Fibroblast of villous mesenchyme (primary cell): ENCODE measurements around the gene TTC7B. TPM values are rescaled to one million over a fixed set of nuclear protein-coding genes. Genes with fewer than 3 reads are reported as not detected.

Experiments used
- DNase-seq: peaks from one replicate; pipeline ENCODE4 v3.0.0-alpha.2; 2010; ENCODE audit warnings: low read depth
- H3K4me3 ChIP-seq: 2 replicates; pipeline ENCODE4 v1.5.1; 2011; ENCODE audit warnings: low read depth, mild to moderate bottlenecking, low read length
- total RNA-seq: library from RNA; depleted of rRNA; stranded (reverse); fragments of >200 nt; gene quantifications from 2 replicates; pipeline ENCODE4 v1.2.3, GENCODE V29; 2012
- TF ChIP-seq, protein P1 (sequence below): IDR thresholded peaks from 2 replicates; pipeline ENCODE4 v1.5.1; 2012; ENCODE audit warnings: low read depth, mild to moderate bottlenecking, low read length; ENCODE audit not compliant: insufficient read depth

The TTC7B gene
- total RNA-seq, 1 donor: 16.8 TPM

DNA sequence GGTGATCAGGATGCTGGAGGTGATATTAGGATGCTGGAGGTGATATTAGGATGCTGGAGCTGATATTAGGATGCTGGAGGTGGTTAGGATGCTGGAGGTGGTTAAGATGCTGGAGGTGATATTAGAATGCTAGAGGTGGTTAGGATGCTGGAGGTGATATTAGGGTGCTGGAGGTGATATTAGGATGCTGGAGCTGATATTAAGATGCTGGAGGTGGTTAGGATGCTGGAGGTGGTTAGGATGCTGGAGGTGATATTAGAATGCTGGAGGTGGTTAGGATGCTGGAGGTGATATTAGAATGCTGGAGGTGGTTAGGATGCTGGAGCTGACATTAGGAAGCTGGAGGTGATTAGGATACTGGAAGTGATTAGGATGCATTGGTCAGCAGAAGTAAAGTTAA, 318.0 kb downstream of the TTC7B start:
- TF ChIP-seq, protein P1, sequence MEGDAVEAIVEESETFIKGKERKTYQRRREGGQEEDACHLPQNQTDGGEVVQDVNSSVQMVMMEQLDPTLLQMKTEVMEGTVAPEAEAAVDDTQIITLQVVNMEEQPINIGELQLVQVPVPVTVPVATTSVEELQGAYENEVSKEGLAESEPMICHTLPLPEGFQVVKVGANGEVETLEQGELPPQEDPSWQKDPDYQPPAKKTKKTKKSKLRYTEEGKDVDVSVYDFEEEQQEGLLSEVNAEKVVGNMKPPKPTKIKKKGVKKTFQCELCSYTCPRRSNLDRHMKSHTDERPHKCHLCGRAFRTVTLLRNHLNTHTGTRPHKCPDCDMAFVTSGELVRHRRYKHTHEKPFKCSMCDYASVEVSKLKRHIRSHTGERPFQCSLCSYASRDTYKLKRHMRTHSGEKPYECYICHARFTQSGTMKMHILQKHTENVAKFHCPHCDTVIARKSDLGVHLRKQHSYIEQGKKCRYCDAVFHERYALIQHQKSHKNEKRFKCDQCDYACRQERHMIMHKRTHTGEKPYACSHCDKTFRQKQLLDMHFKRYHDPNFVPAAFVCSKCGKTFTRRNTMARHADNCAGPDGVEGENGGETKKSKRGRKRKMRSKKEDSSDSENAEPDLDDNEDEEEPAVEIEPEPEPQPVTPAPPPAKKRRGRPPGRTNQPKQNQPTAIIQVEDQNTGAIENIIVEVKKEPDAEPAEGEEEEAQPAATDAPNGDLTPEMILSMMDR: no peak
- DNase-seq: no peak
- no peak overlapping the region for H3K4me3 ChIP-seq

DNA sequence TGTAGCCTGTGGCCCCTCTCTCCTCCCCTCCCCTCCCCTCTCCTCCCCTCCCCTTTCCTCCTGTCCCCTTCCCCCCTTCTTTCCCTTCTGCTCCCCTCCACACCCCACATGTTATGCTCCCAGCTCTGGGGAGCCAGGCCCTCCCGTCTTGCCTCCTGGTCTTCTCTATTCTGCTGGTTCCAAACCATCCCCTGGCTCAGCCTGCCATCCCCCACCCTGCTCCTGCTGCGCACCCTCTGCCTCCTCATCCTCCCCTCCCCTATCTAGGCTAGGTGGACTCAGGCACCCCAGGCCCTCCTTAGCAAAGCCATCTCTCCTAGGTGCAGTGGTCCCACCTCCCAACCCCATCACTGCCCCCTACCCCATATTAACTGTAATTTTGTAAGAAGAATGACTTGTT, 319.9 kb downstream of the TTC7B start:
- TF ChIP-seq, protein P1: no peak
- H3K4me3 ChIP-seq: no peak overlapping the region
- no peak for DNase-seq

DNA sequence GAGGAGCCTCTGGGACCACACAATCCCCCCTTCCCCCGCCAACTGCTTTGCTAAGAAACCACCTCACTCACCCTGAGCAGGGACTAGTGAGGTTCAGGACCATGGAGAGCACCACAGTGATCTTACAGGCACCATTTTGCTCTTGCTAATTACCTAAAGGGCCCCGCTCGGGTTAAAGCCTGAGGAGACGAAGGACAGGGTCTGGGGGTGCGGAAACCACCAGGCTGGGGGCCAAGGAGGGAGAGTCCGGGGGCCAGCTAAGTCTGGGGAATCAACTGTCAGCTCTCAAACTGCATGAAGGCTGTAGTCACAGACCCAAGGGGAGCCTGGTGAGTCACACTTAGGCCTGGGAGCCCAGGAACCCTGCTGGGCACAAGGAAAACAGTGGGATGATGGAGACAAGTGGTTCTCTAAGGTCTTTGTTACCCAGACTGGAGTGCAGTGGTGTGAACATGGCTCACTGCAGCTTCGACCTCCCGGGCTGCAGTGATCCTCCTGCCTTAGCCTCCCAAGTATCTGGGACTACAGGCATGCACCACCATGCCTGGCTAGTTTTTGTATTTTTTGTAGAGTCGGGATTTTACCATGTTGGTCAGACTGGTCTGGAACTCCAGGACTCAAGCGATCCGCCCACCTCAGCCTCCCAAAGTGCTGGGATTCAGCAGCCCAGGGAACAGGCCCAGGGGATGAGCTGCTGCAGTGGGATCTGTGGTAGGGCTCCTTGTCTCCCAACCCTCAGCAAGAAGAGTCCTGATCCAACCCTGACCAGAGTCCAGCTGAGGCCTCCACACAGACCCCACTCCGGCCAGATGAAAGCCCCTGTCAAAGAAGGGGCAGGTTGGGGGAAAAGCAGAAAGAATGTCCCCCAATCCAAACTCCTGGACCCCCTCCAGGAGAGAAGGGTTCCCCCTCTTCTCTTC, 320.6 kb downstream of the TTC7B start:
- DNase-seq: peak; percentile 73
- TF ChIP-seq, protein P1: no peak
- H3K4me3 ChIP-seq: no peak overlapping the region

DNA sequence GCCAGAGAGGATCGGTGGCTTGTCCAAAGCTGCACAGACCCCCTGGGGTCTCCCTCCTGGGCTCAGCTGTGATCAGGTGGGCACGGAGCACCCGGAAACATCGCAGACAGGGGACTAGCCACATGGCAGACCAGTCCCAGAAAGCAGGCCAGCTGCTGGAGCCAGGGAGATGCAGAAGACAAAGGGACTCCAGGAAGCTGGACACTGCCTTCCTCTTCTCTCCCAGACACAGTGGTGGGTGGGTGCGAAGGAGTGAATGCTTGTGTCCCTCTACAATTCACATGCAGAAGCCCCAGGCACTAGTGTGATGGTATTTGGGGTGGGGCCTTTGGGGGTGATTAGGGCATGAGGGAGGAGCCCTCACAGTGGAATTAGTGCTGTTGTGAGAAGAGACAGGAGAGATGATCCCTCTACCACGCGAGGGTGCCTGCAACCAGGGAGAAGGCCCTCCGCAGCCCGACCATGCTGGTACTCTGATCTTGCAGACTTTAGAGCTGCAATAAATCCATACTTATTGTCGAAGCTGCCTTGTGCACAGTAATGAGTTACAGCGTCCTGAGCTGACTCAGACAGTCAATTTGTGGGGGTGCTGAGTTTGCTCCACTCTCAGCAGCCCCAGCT, 324.2 kb downstream of the TTC7B start:
- DNase-seq: no peak

GRCh38 chr14:90491221-90491885, 324.9 kb downstream of the TTC7B start:
- no peak overlapping the region for H3K4me3 ChIP-seq
- TF ChIP-seq, protein P1: no peak
- peak; percentile 25 for DNase-seq

More for the DNA sequence above, 324.2 kb downstream of the TTC7B start:
- TF ChIP-seq, protein P1: no peak
- H3K4me3 ChIP-seq: no peak overlapping the region

DNA sequence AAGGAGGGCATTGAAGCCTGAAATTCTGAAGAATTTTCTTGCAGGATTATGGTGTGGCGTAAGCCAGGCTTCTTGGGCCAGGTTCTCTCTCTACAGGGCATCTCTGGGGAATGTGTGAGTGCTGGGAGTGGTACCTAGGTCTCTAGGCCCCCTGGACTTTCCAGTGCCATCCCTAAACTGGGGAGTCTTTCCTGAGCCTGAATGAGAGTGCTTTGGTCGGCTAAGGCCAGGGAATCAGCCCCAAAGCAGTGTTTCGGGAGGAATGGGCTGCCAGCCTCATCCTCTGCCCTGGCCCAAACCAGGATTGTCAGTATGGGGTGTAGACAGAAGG, 325.5 kb downstream of the TTC7B start:
- no peak overlapping the region for H3K4me3 ChIP-seq
- no peak for DNase-seq
- TF ChIP-seq, protein P1: no peak
